Uterus (tissue), 2 donors: Measurements from ENCODE around the gene NAA40.

Experiments
- POLR2A ChIP-seq, 2 donors: fragments of 450-650 bp; IDR thresholded peaks; one replicate each; pipeline ENCODE4 v1.6.1; 2016; ENCODE audit warnings: antibody characterized with exemption in 2 of 2, mild to moderate bottlenecking in 1 of 2, moderate library complexity in 1 of 2
- TF ChIP-seq, protein P1 (sequence below), 4 experiments: fragments of 200-600 bp in 2 of 4; fragments of 450-650 bp in 2 of 4; sonication (generic) in 2 of 4; IDR thresholded peaks; one replicate each; pipeline ENCODE4 v1.5.1; 2016 to 2019; ENCODE audit warnings: antibody characterized with exemption in 4 of 4, mild to moderate bottlenecking in 2 of 4, moderate library complexity in 1 of 4

DNA sequence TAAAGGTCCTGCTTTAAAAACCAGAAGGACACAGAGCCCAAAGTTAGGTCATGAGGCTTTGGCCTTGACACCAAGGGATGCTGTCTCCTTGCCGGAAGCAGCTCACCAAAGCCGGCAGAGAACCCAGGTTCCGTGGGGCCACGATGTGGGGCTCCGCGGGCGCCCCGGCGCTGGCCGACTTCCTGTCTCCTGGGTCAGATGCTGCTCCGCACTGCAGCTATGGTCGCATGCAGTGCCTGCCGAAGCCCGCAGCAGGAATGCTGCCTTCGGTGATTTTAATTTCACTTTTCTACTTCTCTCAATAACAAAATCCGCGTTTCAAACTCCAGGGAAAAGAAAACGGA lies 47.0 kb downstream of the NAA40 start:
- TF ChIP-seq POLR2A (IDR thresholded peaks at IDR 0.05) = no peak
- TF ChIP-seq, protein P1, sequence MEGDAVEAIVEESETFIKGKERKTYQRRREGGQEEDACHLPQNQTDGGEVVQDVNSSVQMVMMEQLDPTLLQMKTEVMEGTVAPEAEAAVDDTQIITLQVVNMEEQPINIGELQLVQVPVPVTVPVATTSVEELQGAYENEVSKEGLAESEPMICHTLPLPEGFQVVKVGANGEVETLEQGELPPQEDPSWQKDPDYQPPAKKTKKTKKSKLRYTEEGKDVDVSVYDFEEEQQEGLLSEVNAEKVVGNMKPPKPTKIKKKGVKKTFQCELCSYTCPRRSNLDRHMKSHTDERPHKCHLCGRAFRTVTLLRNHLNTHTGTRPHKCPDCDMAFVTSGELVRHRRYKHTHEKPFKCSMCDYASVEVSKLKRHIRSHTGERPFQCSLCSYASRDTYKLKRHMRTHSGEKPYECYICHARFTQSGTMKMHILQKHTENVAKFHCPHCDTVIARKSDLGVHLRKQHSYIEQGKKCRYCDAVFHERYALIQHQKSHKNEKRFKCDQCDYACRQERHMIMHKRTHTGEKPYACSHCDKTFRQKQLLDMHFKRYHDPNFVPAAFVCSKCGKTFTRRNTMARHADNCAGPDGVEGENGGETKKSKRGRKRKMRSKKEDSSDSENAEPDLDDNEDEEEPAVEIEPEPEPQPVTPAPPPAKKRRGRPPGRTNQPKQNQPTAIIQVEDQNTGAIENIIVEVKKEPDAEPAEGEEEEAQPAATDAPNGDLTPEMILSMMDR (IDR thresholded peaks at IDR 0.05) = no peak
